Lung (tissue), 12 donors: ENCODE data around the gene SPON2. TPM values are rescaled to one million over a fixed set of nuclear protein-coding genes. Genes with fewer than 3 reads are reported as not detected.
A peak's percentile ranks its signal among the peaks of the same experiment; 100 is the strongest.

ENCODE experiments used
- ATAC-seq: fragments of 200-7000 bp; cut with Tn5 transposase; one replicate; pipeline ENCODE4 v1.9.1; 2020; ENCODE audit warnings: moderate number of reproducible peaks; ENCODE audit not compliant: insufficient read depth, low FRiP score
- DNase-seq, 3 donors: peaks; one replicate each; pipeline ENCODE4 v3.0.0-alpha.2; 2013 to 2017
- H3K27ac ChIP-seq, 2 donors: one replicate each; pipeline ENCODE4 v1.5.1; 2013; ENCODE audit warnings: mild to moderate bottlenecking in 2 of 2, moderate library complexity in 2 of 2, control low read depth in 1 of 2, inconsistent platforms in 1 of 2, low read depth in 1 of 2, low read length in 1 of 2
- H3K27me3 ChIP-seq, 3 donors: one replicate each; pipeline ENCODE4 v1.5.1; 2013; ENCODE audit warnings: low read length in 2 of 3; ENCODE audit not compliant: control insufficient read depth in 3 of 3, insufficient read depth in 3 of 3
- H3K36me3 ChIP-seq, 4 donors: one replicate each; pipeline ENCODE4 v1.5.1; 2013; ENCODE audit warnings: low read length in 4 of 4, mild to moderate bottlenecking in 1 of 4, moderate library complexity in 1 of 4; ENCODE audit not compliant: control insufficient read depth in 4 of 4, insufficient read depth in 4 of 4
- H3K4me1 ChIP-seq, 5 donors: one replicate each; pipeline ENCODE4 v1.5.1; 2013; ENCODE audit warnings: low read length in 5 of 5, mild to moderate bottlenecking in 2 of 5, moderate library complexity in 1 of 5; ENCODE audit not compliant: control insufficient read depth in 5 of 5, insufficient read depth in 5 of 5
- H3K4me3 ChIP-seq: one replicate; pipeline ENCODE4 v1.5.1; 2013; ENCODE audit warnings: mild to moderate bottlenecking, control low read depth, moderate library complexity
- H3K9ac ChIP-seq, 2 donors: one replicate each; pipeline ENCODE4 v1.5.1; 2013; ENCODE audit warnings: low read length in 2 of 2, control low read depth in 1 of 2; ENCODE audit not compliant: insufficient read depth in 1 of 2
- H3K9me3 ChIP-seq, 4 donors: one replicate each; pipeline ENCODE4 v1.5.1; 2013; ENCODE audit warnings: low read length in 3 of 4, mild to moderate bottlenecking in 1 of 4, moderate library complexity in 1 of 4; ENCODE audit not compliant: control insufficient read depth in 4 of 4, insufficient read depth in 3 of 4
- CTCF ChIP-seq: IDR thresholded peaks from 2 replicates; pipeline ENCODE4 v1.5.1; 2012; ENCODE audit warnings: mild to moderate bottlenecking; ENCODE audit errors: control extremely low read depth, extremely low read depth
- WGBS, 2 donors: extraction: QIAGEN DNeasy Blood & Tissue Kit; methylation state at CpG; one replicate each; pipeline ENCODE4 v1.1.7; 2013; 5-methylcytosine and 5-hydroxymethylcytosine counted together
- polyA plus RNA-seq, 2 donors: library from polyadenylated mRNA; stranded (reverse); fragments of 200-250 nt; gene quantifications; one replicate each; pipeline ENCODE4 v1.2.1, GENCODE V29; 2013
- total RNA-seq, 2 donors: library from RNA; depleted of rRNA in 1 of 2; stranded (reverse); fragments of >200 nt in 1 of 2; gene quantifications; one replicate each; pipeline ENCODE4 v1.2.1, GENCODE V29; 2014 to 2021
- donor health status: control.
- donor health status: control.
- donor health status: Bipolar disorder and iron deficiency.
- donor health status: healthy.
- donor health status: DM: yes; HTN: yes; CAD: no.

SPON2 gene
- total and polyA plus RNA-seq, 4 donors: 21.0 to 106 (median 68.5) TPM

DNA sequence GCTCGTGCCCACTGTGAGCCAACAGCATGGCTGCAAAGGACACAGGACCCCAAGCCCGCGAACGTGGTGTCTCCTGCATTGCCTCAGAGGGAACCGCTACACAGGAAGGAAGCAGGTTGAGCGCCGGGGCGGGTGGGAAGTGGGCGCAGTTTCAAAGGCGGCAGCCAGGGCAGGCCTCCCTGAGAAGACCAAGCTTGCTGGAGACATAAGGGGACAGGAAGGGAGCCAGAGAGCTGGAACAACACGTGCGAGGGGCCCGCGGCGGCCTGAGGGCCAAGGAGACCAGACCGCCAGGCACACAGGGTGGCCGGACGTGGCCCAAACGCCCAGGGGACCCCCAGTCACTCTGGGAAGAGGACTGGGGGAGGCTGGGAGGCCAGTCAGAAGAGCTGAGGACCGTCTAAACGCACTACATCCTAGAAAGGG is 44.5 kb upstream of the SPON2 start:
- Histone ChIP-seq H3K4me1 (peaks cover 0 to 46% (median 10%) of the 10 kb centered on the region in 5 donors), H3K36me3 (peaks cover 0 to 64% (median 35%) of the 10 kb centered on the region in 4 donors), H3K4me3 (no peak overlapping the region), H3K27me3 (no peaks in the 10 kb centered on the region), H3K27ac (peak overlapping the region in 1 of 2 donors; percentile 88), H3K9me3 (no peaks in the 10 kb centered on the region), H3K9ac (no peak overlapping the region)
- DNase-seq: peak in 2 of 3 donors; percentile 53 to 56
- no peak for TF ChIP-seq CTCF
- 19 to 37% methylated on average over 21 of the region's 21 CpGs for WGBS, 2 donors
- ATAC-seq: no peak

GRCh38 chr4:1216076-1216614 is 43.8 kb upstream of the SPON2 start:
- H3K9me3 ChIP-seq: no peaks in the 10 kb centered on the region
- no peak overlapping the region for H3K4me3 ChIP-seq
- 95 to 96% methylated on average over 34 of the region's 34 CpGs for WGBS, 2 donors
- H3K36me3 ChIP-seq: peaks cover 0 to 59% (median 33%) of the 10 kb centered on the region in 4 donors
- no peaks in the 10 kb centered on the region for H3K27me3 ChIP-seq
- H3K9ac ChIP-seq: no peak overlapping the region
- TF ChIP-seq CTCF: no peak
- ATAC-seq (no peak), DNase-seq (no peak)
- H3K4me1 ChIP-seq: peaks cover 0 to 52% (median 11%) of the 10 kb centered on the region in 5 donors
- peak overlapping the region in 1 of 2 donors; percentile 40 for H3K27ac ChIP-seq

GRCh38 chr4:1215141-1216075 is 43.0 kb upstream of the SPON2 start:
- Histone ChIP-seq H3K9ac (no peak overlapping the region), H3K27me3 (no peaks in the 10 kb centered on the region), H3K4me1 (peaks cover 2 to 60% (median 14%) of the 10 kb centered on the region in 5 donors), H3K36me3 (peaks cover 0 to 60% (median 28%) of the 10 kb centered on the region in 4 donors), H3K4me3 (no peak overlapping the region), H3K27ac (no peak overlapping the region), H3K9me3 (no peaks in the 10 kb centered on the region)
- WGBS, 2 donors: 88 to 92% methylated on average over 31 of the region's 31 CpGs
- DNase-seq (no peak), ATAC-seq (no peak)
- TF ChIP-seq CTCF: no peak
